Neutrophil (primary cell): Measurements from ENCODE around the gene ACTBL2.
"Not testable (repeated sequence)": the region's sequence is repeated elsewhere in the genome, so short reads cannot be mapped to it uniquely, and the experiment has no call there.

Source experiments
- H3K27ac ChIP-seq: fragments of 200-600 bp; sonication (generic); 2 replicates; pipeline ENCODE4 v1.5.1; 2016; ENCODE audit warnings: mild to moderate bottlenecking, moderate library complexity
- H3K27me3 ChIP-seq: fragments of 200-600 bp; sonication (generic); 2 replicates; pipeline ENCODE4 v1.6.0; 2016; ENCODE audit warnings: mild to moderate bottlenecking
- H3K36me3 ChIP-seq: fragments of 200-600 bp; sonication (generic); 2 replicates; pipeline ENCODE4 v1.5.1; 2017
- H3K4me1 ChIP-seq, 2 experiments: fragments of 200-600 bp in 1 of 2; sonication (generic) in 1 of 2; 1 replicate in 1 of 2; 2 replicates in 1 of 2; pipeline versions ENCODE4 v1.5.1 to v1.6.1; 2013 to 2016; ENCODE audit warnings: low read depth in 1 of 2, low read length in 1 of 2, mild to moderate bottlenecking in 1 of 2, moderate library complexity in 1 of 2; ENCODE audit not compliant: control insufficient read depth in 1 of 2, insufficient read depth in 1 of 2
- H3K4me3 ChIP-seq, 2 experiments: fragments of 200-600 bp in 1 of 2; sonication (generic) in 1 of 2; 1 replicate in 1 of 2; 2 replicates in 1 of 2; pipeline ENCODE4 v1.5.1; 2013 to 2016; ENCODE audit warnings: low read depth in 1 of 2, low read length in 1 of 2, mild to moderate bottlenecking in 1 of 2, moderate library complexity in 1 of 2
- H3K9me3 ChIP-seq: fragments of 200-600 bp; sonication (generic); 2 replicates; pipeline ENCODE4 v1.5.1; 2016
- TF ChIP-seq, protein P1 (sequence below): fragments of 200-600 bp; sonication (generic); IDR thresholded peaks from 2 replicates; pipeline ENCODE4 v1.5.1; 2016; ENCODE audit warnings: antibody characterized with exemption

Gene ACTBL2

GRCh38 chr5:57470339-57470738, 12.3 kb downstream of the ACTBL2 start:
- H3K36me3 ChIP-seq, result no peaks in the 10 kb centered on the region
- H3K4me3 ChIP-seq, result no peak overlapping the region
- no peak overlapping the region for H3K27ac ChIP-seq
- H3K27me3 ChIP-seq, result no peaks in the 10 kb centered on the region
- H3K9me3 ChIP-seq, result no peaks in the 10 kb centered on the region
- TF ChIP-seq, protein P1, sequence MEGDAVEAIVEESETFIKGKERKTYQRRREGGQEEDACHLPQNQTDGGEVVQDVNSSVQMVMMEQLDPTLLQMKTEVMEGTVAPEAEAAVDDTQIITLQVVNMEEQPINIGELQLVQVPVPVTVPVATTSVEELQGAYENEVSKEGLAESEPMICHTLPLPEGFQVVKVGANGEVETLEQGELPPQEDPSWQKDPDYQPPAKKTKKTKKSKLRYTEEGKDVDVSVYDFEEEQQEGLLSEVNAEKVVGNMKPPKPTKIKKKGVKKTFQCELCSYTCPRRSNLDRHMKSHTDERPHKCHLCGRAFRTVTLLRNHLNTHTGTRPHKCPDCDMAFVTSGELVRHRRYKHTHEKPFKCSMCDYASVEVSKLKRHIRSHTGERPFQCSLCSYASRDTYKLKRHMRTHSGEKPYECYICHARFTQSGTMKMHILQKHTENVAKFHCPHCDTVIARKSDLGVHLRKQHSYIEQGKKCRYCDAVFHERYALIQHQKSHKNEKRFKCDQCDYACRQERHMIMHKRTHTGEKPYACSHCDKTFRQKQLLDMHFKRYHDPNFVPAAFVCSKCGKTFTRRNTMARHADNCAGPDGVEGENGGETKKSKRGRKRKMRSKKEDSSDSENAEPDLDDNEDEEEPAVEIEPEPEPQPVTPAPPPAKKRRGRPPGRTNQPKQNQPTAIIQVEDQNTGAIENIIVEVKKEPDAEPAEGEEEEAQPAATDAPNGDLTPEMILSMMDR, result no peak
- no peaks in the 10 kb centered on the region for H3K4me1 ChIP-seq

- no peak overlapping the region for H3K27ac ChIP-seq
Measured at GRCh38 chr5:57468481-57469163, 14.0 kb downstream of the ACTBL2 start.

DNA sequence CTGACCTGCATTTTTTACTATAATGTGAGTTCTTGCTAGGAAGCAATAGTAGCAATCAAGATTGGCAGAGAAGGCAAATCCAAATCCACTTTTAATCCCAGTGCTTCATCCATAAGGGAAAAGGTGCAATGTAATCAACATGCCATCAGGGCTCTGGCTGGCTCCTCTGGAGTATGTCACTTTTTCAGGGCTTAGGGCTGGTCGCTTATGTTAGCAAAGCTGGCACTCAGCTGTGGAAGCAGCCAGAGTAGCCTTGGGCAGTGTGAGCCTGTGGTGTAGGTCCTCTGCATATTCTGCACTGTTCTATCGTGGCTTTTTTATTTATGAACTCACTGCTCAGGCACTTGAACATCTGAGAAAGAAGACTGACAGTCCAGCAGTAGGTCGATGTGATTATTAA, 16.1 kb downstream of the ACTBL2 start:
- H3K4me1 ChIP-seq, result no peaks in the 10 kb centered on the region
- no peaks in the 10 kb centered on the region for H3K9me3 ChIP-seq
- no peaks in the 10 kb centered on the region for H3K27me3 ChIP-seq
- TF ChIP-seq, protein P1, result no peak
- no peaks in the 10 kb centered on the region for H3K36me3 ChIP-seq
- H3K4me3 ChIP-seq, result no peak overlapping the region
- H3K27ac ChIP-seq, result no peak overlapping the region

More at GRCh38 chr5:57468481-57469163, 14.0 kb downstream of the ACTBL2 start:
- H3K27me3 ChIP-seq, result no peaks in the 10 kb centered on the region
- no peaks in the 10 kb centered on the region for H3K36me3 ChIP-seq
- no peaks in the 10 kb centered on the region for H3K9me3 ChIP-seq
- H3K4me3 ChIP-seq, result no peak overlapping the region
- no peaks in the 10 kb centered on the region for H3K4me1 ChIP-seq
- TF ChIP-seq, protein P1, result no peak

GRCh38 chr5:57460056-57460455, 22.6 kb downstream of the ACTBL2 start:
- not testable (repeated sequence) for H3K27ac ChIP-seq, H3K27me3 ChIP-seq, H3K9me3 ChIP-seq, H3K4me3 ChIP-seq, H3K36me3 ChIP-seq, H3K4me1 ChIP-seq

GRCh38 chr5:57458443-57458842, 24.2 kb downstream of the ACTBL2 start:
- H3K27me3 ChIP-seq, result no peaks in the 10 kb centered on the region
- H3K27ac ChIP-seq, result no peak overlapping the region
- H3K4me3 ChIP-seq, result no peak overlapping the region
- no peaks in the 10 kb centered on the region for H3K36me3 ChIP-seq
- TF ChIP-seq, protein P1, result no peak
- H3K9me3 ChIP-seq, result no peaks in the 10 kb centered on the region
- no peaks in the 10 kb centered on the region for H3K4me1 ChIP-seq

DNA sequence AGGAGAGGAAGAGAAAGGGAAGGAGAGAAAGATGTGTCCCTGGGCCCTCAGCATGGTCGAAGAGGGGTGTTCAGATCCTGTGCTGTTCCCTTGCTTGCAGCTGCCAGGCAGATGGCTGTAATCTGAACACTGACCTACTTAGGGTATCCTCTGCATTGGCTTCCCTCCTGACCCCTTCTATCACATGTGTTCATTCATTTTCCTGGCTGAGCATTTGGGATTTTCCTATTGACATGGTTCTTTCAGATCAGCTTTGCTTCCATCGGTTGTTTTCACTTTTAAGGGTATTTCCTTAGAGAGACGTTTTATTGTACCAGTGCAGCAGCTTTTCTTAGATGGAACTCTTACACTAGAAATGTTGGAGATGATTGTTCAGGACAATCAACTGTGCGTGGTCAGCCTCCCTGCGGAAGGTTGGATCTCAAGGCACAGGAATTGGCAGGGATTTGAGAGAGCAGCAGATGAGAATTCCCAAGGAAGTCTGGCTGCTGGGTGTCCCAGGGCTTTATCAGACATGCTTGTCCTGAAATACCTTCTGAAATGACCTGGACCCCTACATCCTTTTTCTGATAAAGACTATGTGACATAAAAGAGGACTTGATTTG, 26.0 kb downstream of the ACTBL2 start:
- H3K4me1 ChIP-seq, result no peaks in the 10 kb centered on the region
- TF ChIP-seq, protein P1, result no peak
- no peak overlapping the region for H3K4me3 ChIP-seq
- no peaks in the 10 kb centered on the region for H3K9me3 ChIP-seq
- no peaks in the 10 kb centered on the region for H3K27me3 ChIP-seq
- no peak overlapping the region for H3K27ac ChIP-seq
- no peaks in the 10 kb centered on the region for H3K36me3 ChIP-seq
